GM12878 (cell line): ENCODE results near the gene GNB5. TPM values are rescaled to one million over a fixed set of nuclear protein-coding genes. Genes with fewer than 3 reads are reported as not detected.

Experiments used
- ATF7 ChIP-seq: fragments of 450-650 bp; IDR thresholded peaks from 2 replicates; pipeline ENCODE4 v1.6.1; 2016; ENCODE audit warnings: low read depth, mild to moderate bottlenecking
- BHLHE40 ChIP-seq, 2 experiments: fragments of 450-650 bp in 1 of 2; IDR thresholded peaks; 2 replicates each; pipeline ENCODE4 v1.6.1; 2011 to 2017; ENCODE audit warnings: low read depth in 2 of 2, borderline replicate concordance in 1 of 2, improper control_type of control experiment in 1 of 2, low read length in 1 of 2, mild to moderate bottlenecking in 1 of 2
- DPF2 ChIP-seq: fragments of 450-650 bp; IDR thresholded peaks from 2 replicates; pipeline ENCODE4 v1.6.1; 2017; ENCODE audit warnings: mild to moderate bottlenecking
- EP300 ChIP-seq, 2 experiments: fragments of 150-350 bp in 1 of 2; IDR thresholded peaks; 2 replicates each; pipeline ENCODE4 v1.6.1; 2011 to 2012; ENCODE audit warnings: low read depth in 2 of 2, low read length in 2 of 2, borderline replicate concordance in 1 of 2, improper control_type of control experiment in 1 of 2, inconsistent platforms in 1 of 2; ENCODE audit not compliant: control insufficient read depth in 1 of 2
- IKZF2 ChIP-seq, 2 experiments: fragments of 450-650 bp; IDR thresholded peaks; 2 replicates each; pipeline ENCODE4 v1.6.1; 2017; ENCODE audit warnings: mild to moderate bottlenecking in 2 of 2, moderate library complexity in 2 of 2
- SRF ChIP-seq, 2 experiments: IDR thresholded peaks; 2 replicates each; pipeline ENCODE4 v1.6.1; 2011; ENCODE audit warnings: low read depth in 2 of 2, low read length in 2 of 2, mild to moderate bottlenecking in 1 of 2, moderate library complexity in 1 of 2
- TAF1 ChIP-seq: IDR thresholded peaks from 2 replicates; pipeline ENCODE4 v1.6.1; 2011; ENCODE audit warnings: mild to moderate bottlenecking, low read depth, low read length, borderline replicate concordance
- YY1 ChIP-seq: IDR thresholded peaks from 2 replicates; pipeline ENCODE4 v1.6.1; 2011; ENCODE audit warnings: low read depth, mild to moderate bottlenecking, low read length
- polyA plus RNA-seq, 11 experiments: library from polyadenylated mRNA; depleted of rRNA in 4 of 11; unstranded in 6 of 11; stranded (reverse) in 5 of 11; fragments of >200 nt; fragmentation: Nextera tagmentation in 4 of 11; fragmentation: Illumina TruSeq in 1 of 11; extraction: Ambion mirVana in 4 of 11; extraction: Trizol in 1 of 11; gene quantifications; 1 replicate in 1 of 11; 2 replicates in 10 of 11; pipeline versions ENCODE4 v1.2.1 to v1.2.3, GENCODE V29; 2011 to 2016; ENCODE audit warnings: inconsistent platforms in 2 of 11, missing spikeins in 2 of 11, low read depth in 1 of 11
- total RNA-seq, 4 experiments: library from RNA; depleted of rRNA in 3 of 4; stranded (reverse); fragments of >200 nt in 3 of 4; fragmentation: Illumina TruSeq in 1 of 4; extraction: Trizol in 1 of 4; gene quantifications; 2 replicates each; pipeline versions ENCODE4 v1.2.1 to v1.2.3, GENCODE V29; 2013 to 2021
- TF ChIP-seq, protein P1 (sequence below): fragments of 450-650 bp; formaldehyde crosslinking; IDR thresholded peaks from 2 replicates; pipeline ENCODE4 v1.4.0; 2020; ENCODE audit warnings: mild to moderate bottlenecking, moderate library complexity

The GNB5 gene
- total and polyA plus RNA-seq, 10 of the 15 experiments (the other 5 are each of a cell fraction or from before 2014, with no cell fraction given) = 2.4 to 25.9 (median 15.2) TPM

- peak; percentile 74 for TF ChIP-seq ATF7
- TF ChIP-seq DPF2 = 0 out of 2 replicates have a peak, but pooled peaks have one; percentile 83
- 0 out of 4 replicates have a peak, but pooled peaks of 1 of the 2 experiments have one; percentile 33 for TF ChIP-seq SRF (IDR thresholded peaks at IDR 0.05; ENCODE audit: low read depth in 2 of 2, low read length in 2 of 2)
- TF ChIP-seq BHLHE40 (IDR thresholded peaks at IDR 0.05; ENCODE audit: borderline replicate concordance in 1 of 2, low read depth in 2 of 2, low read length in 1 of 2) = peak in 1 of 2 experiments; percentile 88; a peak in 3 of 4 replicates
- 0 out of 2 replicates have a peak, but pooled peaks have one; percentile 7 for TF ChIP-seq TAF1
- peak in 1 of 2 experiments; percentile 11; a peak in 1 of 4 replicates for TF ChIP-seq IKZF2 (IDR thresholded peaks at IDR 0.05)
- TF ChIP-seq EP300 (IDR thresholded peaks at IDR 0.05; ENCODE audit: borderline replicate concordance in 1 of 2, control insufficient read depth in 1 of 2, low read depth in 2 of 2, low read length in 2 of 2) = peak in 1 of 2 experiments; percentile 42; a peak in 1 of 4 replicates
- TF ChIP-seq, protein P1, sequence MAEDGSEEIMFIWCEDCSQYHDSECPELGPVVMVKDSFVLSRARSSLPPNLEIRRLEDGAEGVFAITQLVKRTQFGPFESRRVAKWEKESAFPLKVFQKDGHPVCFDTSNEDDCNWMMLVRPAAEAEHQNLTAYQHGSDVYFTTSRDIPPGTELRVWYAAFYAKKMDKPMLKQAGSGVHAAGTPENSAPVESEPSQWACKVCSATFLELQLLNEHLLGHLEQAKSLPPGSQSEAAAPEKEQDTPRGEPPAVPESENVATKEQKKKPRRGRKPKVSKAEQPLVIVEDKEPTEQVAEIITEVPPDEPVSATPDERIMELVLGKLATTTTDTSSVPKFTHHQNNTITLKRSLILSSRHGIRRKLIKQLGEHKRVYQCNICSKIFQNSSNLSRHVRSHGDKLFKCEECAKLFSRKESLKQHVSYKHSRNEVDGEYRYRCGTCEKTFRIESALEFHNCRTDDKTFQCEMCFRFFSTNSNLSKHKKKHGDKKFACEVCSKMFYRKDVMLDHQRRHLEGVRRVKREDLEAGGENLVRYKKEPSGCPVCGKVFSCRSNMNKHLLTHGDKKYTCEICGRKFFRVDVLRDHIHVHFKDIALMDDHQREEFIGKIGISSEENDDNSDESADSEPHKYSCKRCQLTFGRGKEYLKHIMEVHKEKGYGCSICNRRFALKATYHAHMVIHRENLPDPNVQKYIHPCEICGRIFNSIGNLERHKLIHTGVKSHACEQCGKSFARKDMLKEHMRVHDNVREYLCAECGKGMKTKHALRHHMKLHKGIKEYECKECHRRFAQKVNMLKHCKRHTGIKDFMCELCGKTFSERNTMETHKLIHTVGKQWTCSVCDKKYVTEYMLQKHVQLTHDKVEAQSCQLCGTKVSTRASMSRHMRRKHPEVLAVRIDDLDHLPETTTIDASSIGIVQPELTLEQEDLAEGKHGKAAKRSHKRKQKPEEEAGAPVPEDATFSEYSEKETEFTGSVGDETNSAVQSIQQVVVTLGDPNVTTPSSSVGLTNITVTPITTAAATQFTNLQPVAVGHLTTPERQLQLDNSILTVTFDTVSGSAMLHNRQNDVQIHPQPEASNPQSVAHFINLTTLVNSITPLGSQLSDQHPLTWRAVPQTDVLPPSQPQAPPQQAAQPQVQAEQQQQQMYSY (CRISPR knock-in tag) = 0 out of 2 replicates have a peak, but pooled peaks have one; percentile 16
- TF ChIP-seq YY1 = peak; percentile 58; the same call in 1 of the 2 replicates
Observed at GRCh38 chr15:52100807-52101442, 90.3 kb downstream of the GNB5 start (continued).
